ENCODE measurements around the gene MAN1C1. TPM values are rescaled to one million over a fixed set of nuclear protein-coding genes. Genes with fewer than 3 reads are reported as not detected.

The MAN1C1 gene
- total RNA-seq, 1 experiment from 2014 or later: 16.8 TPM

DNA sequence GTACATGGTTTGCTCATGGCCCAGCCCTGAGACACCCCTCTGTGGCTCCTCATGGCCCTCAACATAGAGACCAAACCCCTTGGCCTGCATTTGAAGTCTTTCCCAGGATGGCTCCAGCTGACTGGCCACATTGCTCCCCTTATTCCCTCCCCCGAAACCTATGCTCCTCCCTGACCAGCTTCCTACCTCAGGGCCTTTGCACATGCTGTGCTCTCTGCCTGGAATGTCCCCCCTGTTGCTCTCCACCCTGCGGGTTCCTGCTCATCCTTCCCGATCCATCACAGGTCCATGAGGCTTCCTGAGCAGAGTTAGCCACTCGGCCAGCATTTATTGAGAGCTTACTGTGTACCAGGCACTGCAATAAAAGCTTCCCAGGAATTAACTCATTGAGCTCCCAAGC lies 112.5 kb downstream of the MAN1C1 start:
- Mint-ChIP-seq H3K9me3 (no peaks in the 10 kb centered on the region), H3K27me3 (ENCODE audit: low read depth) (no peaks in the 10 kb centered on the region), H3K4me3 (no peak overlapping the region), H3K27ac (no peak overlapping the region), H3K4me1 (peaks cover 37% of the 10 kb centered on the region), H3K36me3 (no peaks in the 10 kb centered on the region)
- ChIA-PET POLR2A (interaction anchor here (0.7 kb wide), 1 partner anchor 205 kb away, joined by 4 read pairs; no protein-coding TSS in a partner anchor), CTCF (interaction anchor here (1.6 to 1.8 kb wide), 3 partner anchors 69 to 157 kb away, joined by 3 to 7 read pairs (median 4); no protein-coding TSS in a partner anchor)
- ATAC-seq (no peak), DNase-seq (ENCODE audit: low spot score) (no peak)
- peak; percentile 90 for TF ChIP-seq GTF2I (CRISPR knock-in tag; conservative IDR thresholded peaks at IDR 0.05)
- TF ChIP-seq GRHL2 (CRISPR knock-in tag; IDR thresholded peaks at IDR 0.05; ENCODE audit: insufficient replicate concordance, severe bottlenecking): no peak

DNA sequence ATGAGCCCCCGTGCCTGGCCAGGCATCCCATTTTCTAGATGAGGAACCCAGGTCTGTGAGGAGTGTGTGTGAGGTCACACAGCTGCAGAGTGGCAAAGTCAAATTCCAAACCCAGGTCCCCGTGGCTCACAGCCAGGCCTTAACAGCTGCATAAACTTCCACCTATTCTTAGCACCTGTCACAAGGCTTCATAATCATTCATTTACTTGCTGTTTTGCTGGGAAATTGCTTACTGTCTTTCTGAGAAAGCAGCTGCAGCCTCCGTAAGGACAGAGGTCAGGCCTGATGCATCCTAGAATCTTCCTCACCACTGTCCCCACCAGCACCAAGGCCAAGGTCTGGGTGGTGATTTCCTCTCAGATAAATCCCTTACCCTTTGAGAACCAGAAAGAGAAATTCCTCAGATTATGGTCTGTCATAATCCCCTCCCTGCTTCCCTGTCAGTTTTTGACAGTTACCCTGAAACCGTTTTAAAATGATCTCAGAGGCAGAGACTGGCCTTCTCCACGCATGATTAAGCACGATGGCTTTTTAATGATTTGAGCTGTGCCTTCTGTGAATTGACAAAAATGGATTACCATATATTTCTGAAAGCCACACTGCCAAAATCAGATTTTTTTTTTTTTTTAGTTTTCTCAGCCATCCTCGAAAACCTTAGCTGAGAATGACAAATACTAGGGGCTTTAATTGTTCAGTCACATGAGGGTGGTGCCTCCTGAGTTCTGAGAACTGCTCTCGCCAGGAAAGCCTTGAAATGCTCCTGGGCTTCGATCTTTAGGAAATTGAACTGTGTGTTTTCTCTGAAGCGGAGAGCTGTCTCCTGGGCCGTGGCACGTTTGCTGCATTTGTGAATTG lies 113.4 kb downstream of the MAN1C1 start:
- no peaks in the 10 kb centered on the region for H3K36me3 Mint-ChIP-seq
- no peak overlapping the region for H3K4me3 Mint-ChIP-seq
- H3K27ac Mint-ChIP-seq: no peak overlapping the region; the same call in 1 of the 2 replicates
- H3K27me3 Mint-ChIP-seq (ENCODE audit: low read depth): no peaks in the 10 kb centered on the region
- ChIA-PET CTCF (interaction anchor here (0.6 to 1.6 kb wide), 3 partner anchors 111 to 1568 kb away, joined by 3 to 4 read pairs (median 3); no protein-coding TSS in a partner anchor), POLR2A (interaction anchor here (0.7 kb wide), 1 partner anchor 206 kb away, joined by 4 read pairs; no protein-coding TSS in a partner anchor)
- DNase-seq (ENCODE audit: low spot score) (no peak), ATAC-seq (no peak)
- peaks cover 27% of the 10 kb centered on the region for H3K4me1 Mint-ChIP-seq
- H3K9me3 Mint-ChIP-seq: no peaks in the 10 kb centered on the region
- TF ChIP-seq ESRRA (CRISPR knock-in tag; IDR thresholded peaks at IDR 0.05; ENCODE audit: borderline replicate concordance): no peak
- TF ChIP-seq TCF7 (CRISPR knock-in tag; IDR thresholded peaks at IDR 0.05; ENCODE audit: low read depth): no peak
- no peak for TF ChIP-seq TEAD4 (CRISPR knock-in tag; IDR thresholded peaks at IDR 0.05)
- no peak for TF ChIP-seq E2F4 (CRISPR knock-in tag; IDR thresholded peaks at IDR 0.05; ENCODE audit: borderline replicate concordance, low read depth)
- TF ChIP-seq ARID4B (CRISPR knock-in tag; IDR thresholded peaks at IDR 0.05; ENCODE audit: borderline replicate concordance): no peak
- TF ChIP-seq, protein P1, sequence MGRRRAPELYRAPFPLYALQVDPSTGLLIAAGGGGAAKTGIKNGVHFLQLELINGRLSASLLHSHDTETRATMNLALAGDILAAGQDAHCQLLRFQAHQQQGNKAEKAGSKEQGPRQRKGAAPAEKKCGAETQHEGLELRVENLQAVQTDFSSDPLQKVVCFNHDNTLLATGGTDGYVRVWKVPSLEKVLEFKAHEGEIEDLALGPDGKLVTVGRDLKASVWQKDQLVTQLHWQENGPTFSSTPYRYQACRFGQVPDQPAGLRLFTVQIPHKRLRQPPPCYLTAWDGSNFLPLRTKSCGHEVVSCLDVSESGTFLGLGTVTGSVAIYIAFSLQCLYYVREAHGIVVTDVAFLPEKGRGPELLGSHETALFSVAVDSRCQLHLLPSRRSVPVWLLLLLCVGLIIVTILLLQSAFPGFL (CRISPR knock-in tag; IDR thresholded peaks at IDR 0.05; ENCODE audit: borderline replicate concordance): no peak
- no peak for TF ChIP-seq EMX1 (CRISPR knock-in tag; IDR thresholded peaks at IDR 0.05)
- TF ChIP-seq, protein P2, sequence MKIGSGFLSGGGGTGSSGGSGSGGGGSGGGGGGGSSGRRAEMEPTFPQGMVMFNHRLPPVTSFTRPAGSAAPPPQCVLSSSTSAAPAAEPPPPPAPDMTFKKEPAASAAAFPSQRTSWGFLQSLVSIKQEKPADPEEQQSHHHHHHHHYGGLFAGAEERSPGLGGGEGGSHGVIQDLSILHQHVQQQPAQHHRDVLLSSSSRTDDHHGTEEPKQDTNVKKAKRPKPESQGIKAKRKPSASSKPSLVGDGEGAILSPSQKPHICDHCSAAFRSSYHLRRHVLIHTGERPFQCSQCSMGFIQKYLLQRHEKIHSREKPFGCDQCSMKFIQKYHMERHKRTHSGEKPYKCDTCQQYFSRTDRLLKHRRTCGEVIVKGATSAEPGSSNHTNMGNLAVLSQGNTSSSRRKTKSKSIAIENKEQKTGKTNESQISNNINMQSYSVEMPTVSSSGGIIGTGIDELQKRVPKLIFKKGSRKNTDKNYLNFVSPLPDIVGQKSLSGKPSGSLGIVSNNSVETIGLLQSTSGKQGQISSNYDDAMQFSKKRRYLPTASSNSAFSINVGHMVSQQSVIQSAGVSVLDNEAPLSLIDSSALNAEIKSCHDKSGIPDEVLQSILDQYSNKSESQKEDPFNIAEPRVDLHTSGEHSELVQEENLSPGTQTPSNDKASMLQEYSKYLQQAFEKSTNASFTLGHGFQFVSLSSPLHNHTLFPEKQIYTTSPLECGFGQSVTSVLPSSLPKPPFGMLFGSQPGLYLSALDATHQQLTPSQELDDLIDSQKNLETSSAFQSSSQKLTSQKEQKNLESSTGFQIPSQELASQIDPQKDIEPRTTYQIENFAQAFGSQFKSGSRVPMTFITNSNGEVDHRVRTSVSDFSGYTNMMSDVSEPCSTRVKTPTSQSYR (CRISPR knock-in tag; IDR thresholded peaks at IDR 0.05): no peak
- TF ChIP-seq NR1H2 (CRISPR knock-in tag; IDR thresholded peaks at IDR 0.05): no peak
- no peak for TF ChIP-seq ZNF263 (CRISPR knock-in tag; IDR thresholded peaks at IDR 0.05; ENCODE audit: low read depth)
- no peak for TF ChIP-seq ERG (CRISPR knock-in tag; IDR thresholded peaks at IDR 0.05)
- no peak for TF ChIP-seq ZNF138 (CRISPR knock-in tag; conservative IDR thresholded peaks at IDR 0.05)
- no peak for TF ChIP-seq STAT6 (CRISPR knock-in tag; conservative IDR thresholded peaks at IDR 0.05; ENCODE audit: low read depth)
- TF ChIP-seq ZNF232 (CRISPR knock-in tag; IDR thresholded peaks at IDR 0.05): no peak
- TF ChIP-seq USF2 (CRISPR knock-in tag; IDR thresholded peaks at IDR 0.05): no peak

Measured in WTC11 (cell line).